H9 (cell line): ENCODE results near the gene MYH11. TPM values are rescaled to one million over a fixed set of nuclear protein-coding genes. Genes with fewer than 3 reads are reported as not detected.
A peak's percentile ranks its signal among the peaks of the same experiment; 100 is the strongest.

ENCODE experiments used
- DNase-seq: peaks from one replicate; pipeline ENCODE4 v3.0.0-alpha.2; 2017
- H2AFZ ChIP-seq: one replicate; pipeline ENCODE4 v1.6.1; 2013; ENCODE audit warnings: mild to moderate bottlenecking, low read length, control low read depth, moderate library complexity
- H2AK5ac ChIP-seq: 2 replicates; pipeline ENCODE4 v1.6.1; 2013; ENCODE audit warnings: low read length, control low read depth, mixed read lengths; ENCODE audit not compliant: insufficient read length
- H2BK120ac ChIP-seq: one replicate; pipeline ENCODE4 v1.6.1; 2013; ENCODE audit warnings: low read depth, mild to moderate bottlenecking, low read length, control low read depth, inconsistent platforms; ENCODE audit not compliant: poor library complexity, severe bottlenecking
- H2BK12ac ChIP-seq: 2 replicates; pipeline ENCODE4 v1.6.1; 2013; ENCODE audit warnings: low read length, control low read depth, mixed read lengths, low read depth; ENCODE audit not compliant: insufficient read length
- H2BK15ac ChIP-seq: 2 replicates; pipeline ENCODE4 v1.6.1; 2013; ENCODE audit warnings: low read depth, low read length, control low read depth
- H2BK20ac ChIP-seq: one replicate; pipeline ENCODE4 v1.6.1; 2013; ENCODE audit warnings: low read depth, mild to moderate bottlenecking, low read length, control low read depth, inconsistent platforms; ENCODE audit not compliant: poor library complexity, severe bottlenecking
- H2BK5ac ChIP-seq: 2 replicates; pipeline ENCODE4 v1.6.1; 2013; ENCODE audit warnings: low read length, control low read depth, mixed read lengths; ENCODE audit not compliant: insufficient read length
- H3K14ac ChIP-seq: 2 replicates; pipeline ENCODE4 v1.6.1; 2013; ENCODE audit warnings: low read length, control low read depth; ENCODE audit not compliant: insufficient read depth
- H3K18ac ChIP-seq: 2 replicates; pipeline ENCODE4 v1.6.1; 2013; ENCODE audit warnings: low read depth, mild to moderate bottlenecking, mixed read lengths, low read length, control low read depth; ENCODE audit not compliant: insufficient read length
- H3K23ac ChIP-seq: 2 replicates; pipeline ENCODE4 v1.6.1; 2013; ENCODE audit warnings: low read length, control low read depth, mixed read lengths, low read depth; ENCODE audit not compliant: insufficient read length
- H3K23me2 ChIP-seq: 2 replicates; pipeline ENCODE4 v1.6.1; 2013; ENCODE audit warnings: low read depth, mild to moderate bottlenecking, mixed read lengths, low read length, control low read depth; ENCODE audit not compliant: insufficient read length, poor library complexity, severe bottlenecking
- H3K27ac ChIP-seq: 2 replicates; pipeline ENCODE4 v1.5.1; 2013; ENCODE audit warnings: low read length, control low read depth, mixed read lengths, low read depth; ENCODE audit not compliant: insufficient read length
- H3K27me3 ChIP-seq: 2 replicates; pipeline ENCODE4 v1.6.1; 2013; ENCODE audit warnings: low read length, control low read depth, inconsistent platforms; ENCODE audit not compliant: insufficient read depth
- H3K4ac ChIP-seq: 2 replicates; pipeline ENCODE4 v1.6.1; 2013; ENCODE audit warnings: low read depth, mild to moderate bottlenecking, control low read depth, inconsistent platforms, low read length, moderate library complexity
- H3K4me1 ChIP-seq: 2 replicates; pipeline ENCODE4 v1.6.1; 2013; ENCODE audit warnings: low read length, control low read depth, inconsistent platforms; ENCODE audit not compliant: insufficient read depth
- H3K4me2 ChIP-seq: 2 replicates; pipeline ENCODE4 v1.6.1; 2013; ENCODE audit warnings: low read length, control low read depth, mixed read lengths; ENCODE audit not compliant: insufficient read length, insufficient read depth
- H3K56ac ChIP-seq: 2 replicates; pipeline ENCODE4 v1.6.1; 2013; ENCODE audit warnings: low read depth, mild to moderate bottlenecking, mixed read lengths, low read length, control low read depth; ENCODE audit not compliant: insufficient read length
- H3K79me1 ChIP-seq: 2 replicates; pipeline ENCODE4 v1.6.1; 2013; ENCODE audit warnings: low read depth, mild to moderate bottlenecking, moderate library complexity, low read length, control low read depth, inconsistent platforms; ENCODE audit not compliant: insufficient read depth, poor library complexity, severe bottlenecking
- H3K79me2 ChIP-seq: 2 replicates; pipeline ENCODE4 v1.6.1; 2013; ENCODE audit warnings: low read length, control low read depth, inconsistent platforms; ENCODE audit not compliant: insufficient read depth
- H3K9ac ChIP-seq: 2 replicates; pipeline ENCODE4 v1.6.1; 2013; ENCODE audit warnings: low read length, control low read depth, mixed read lengths; ENCODE audit not compliant: insufficient read length; ENCODE audit errors: extremely low read depth
- H3K9me3 ChIP-seq: one replicate; pipeline ENCODE4 v1.6.1; 2013; ENCODE audit warnings: low read depth, low read length, inconsistent platforms; ENCODE audit not compliant: control insufficient read depth
- H3T11ph ChIP-seq: one replicate; pipeline ENCODE4 v1.6.1; 2013; ENCODE audit warnings: mild to moderate bottlenecking, low read length, control low read depth, inconsistent platforms
- H4K20me1 ChIP-seq: one replicate; pipeline ENCODE4 v1.6.1; 2013; ENCODE audit not compliant: control insufficient read depth, insufficient read length, insufficient read depth
- H4K5ac ChIP-seq: 2 replicates; pipeline ENCODE4 v1.6.1; 2013; ENCODE audit warnings: low read depth, mild to moderate bottlenecking, mixed read lengths, low read length, control low read depth; ENCODE audit not compliant: insufficient read length
- H4K8ac ChIP-seq: replicated peaks from 2 replicates; pipeline ENCODE4 v1.6.1; 2013; ENCODE audit warnings: low read length, control low read depth, mixed read lengths, low read depth; ENCODE audit not compliant: insufficient read length
- H4K91ac ChIP-seq: 2 replicates; pipeline ENCODE4 v1.6.1; 2013; ENCODE audit warnings: low read depth, mild to moderate bottlenecking, moderate library complexity, mixed read lengths, low read length, control low read depth; ENCODE audit not compliant: insufficient read length
- H3K27ac Mint-ChIP-seq, 3 experiments: 2 replicates in 2 of 3; 3 replicates in 1 of 3; pipeline ENCODE4 v1.8.0; 2020 to 2021; ENCODE audit warnings: mixed read lengths in 3 of 3, mild to moderate bottlenecking in 1 of 3, moderate library complexity in 1 of 3
- H3K27me3 Mint-ChIP-seq: 2 replicates; pipeline ENCODE4 v1.8.0; 2021; ENCODE audit warnings: low read depth, mild to moderate bottlenecking, moderate library complexity, mixed read lengths
- H3K36me3 Mint-ChIP-seq, 3 experiments: 2 replicates in 2 of 3; 3 replicates in 1 of 3; pipeline ENCODE4 v1.8.0; 2020 to 2021; ENCODE audit warnings: low read depth in 3 of 3, mixed read lengths in 3 of 3; ENCODE audit not compliant: insufficient read depth in 1 of 3
- H3K4me1 Mint-ChIP-seq, 2 experiments: 2 replicates each; pipeline ENCODE4 v1.8.0; 2020; ENCODE audit warnings: mixed read lengths in 2 of 2
- H3K4me3 Mint-ChIP-seq, 2 experiments: 2 replicates in 1 of 2; 3 replicates in 1 of 2; pipeline ENCODE4 v1.8.0; 2020 to 2021; ENCODE audit warnings: mild to moderate bottlenecking in 2 of 2, mixed read lengths in 2 of 2, moderate library complexity in 1 of 2
- H3K9me3 Mint-ChIP-seq, 2 experiments: 2 replicates in 1 of 2; 3 replicates in 1 of 2; pipeline ENCODE4 v1.8.0; 2020; ENCODE audit warnings: mild to moderate bottlenecking in 2 of 2, mixed read lengths in 2 of 2, moderate library complexity in 1 of 2
- CTCF ChIP-seq: fragments of 200-600 bp; sonication (generic); conservative IDR thresholded peaks from 3 replicates; pipeline ENCODE4 v1.8.0; 2021; ENCODE audit warnings: antibody characterized with exemption, mild to moderate bottlenecking
- WGBS: extraction: QIAGEN DNeasy Blood & Tissue Kit; methylation state at CpG from one replicate; pipeline ENCODE4 v1.1.7; 2013; ENCODE audit warnings: missing lambda C conversion rate, low lambda C conversion rate, mixed read lengths; ENCODE audit not compliant: insufficient read length; ENCODE audit errors: extremely low coverage; 5-methylcytosine and 5-hydroxymethylcytosine counted together
- total RNA-seq: library from RNA; stranded (reverse); gene quantifications from 2 replicates; pipeline ENCODE4 v1.2.1, GENCODE V29; 2021

The MYH11 gene
- total RNA-seq, 1 experiment from 2014 or later, result 0.42 TPM

GRCh38 chr16:15864939-15865338 lies 8.1 kb upstream of the MYH11 start:
- Histone ChIP-seq H4K91ac (no peak overlapping the region), H3K4me1 (no peaks in the 10 kb centered on the region), H3K14ac (no peak overlapping the region), H3K79me2 (no peaks in the 10 kb centered on the region), H2BK15ac (no peak overlapping the region), H3K4me2 (no peak overlapping the region), H2AK5ac (no peak overlapping the region), H4K20me1 (no peaks in the 10 kb centered on the region), H2BK5ac (no peak overlapping the region), H3K56ac (no peak overlapping the region), H4K5ac (no peak overlapping the region), H2AFZ (no peak overlapping the region), H3K27me3 (no peaks in the 10 kb centered on the region), H3K79me1 (no peaks in the 10 kb centered on the region), H3K23ac (no peak overlapping the region), H3K9me3 (no peaks in the 10 kb centered on the region), H2BK20ac (no peak overlapping the region), H4K8ac (no peak overlapping the region), H2BK12ac (no peak overlapping the region), H3T11ph (no peak overlapping the region), H2BK120ac (no peak overlapping the region), H3K4ac (no peak overlapping the region), H3K18ac (no peak overlapping the region), H3K9ac (no peak overlapping the region), H3K27ac (no peak overlapping the region), H3K23me2 (no peaks in the 10 kb centered on the region)
- DNase-seq, result no peak
- H3K9me3 Mint-ChIP-seq, result no peaks in the 10 kb centered on the region
- no peak overlapping the region for H3K4me3 Mint-ChIP-seq
- H3K4me1 Mint-ChIP-seq, result no peaks in the 10 kb centered on the region
- H3K27ac Mint-ChIP-seq, result peak overlapping the region in 1 of 3 experiments; percentile 37; a peak in 1 of 7 replicates
- TF ChIP-seq CTCF, result no peak
- H3K27me3 Mint-ChIP-seq, result peaks cover 5% of the 10 kb centered on the region; the same call in 1 of the 2 replicates
- H3K36me3 Mint-ChIP-seq, result peaks cover 9 to 29% (median 27%) of the 10 kb centered on the region in 3 experiments; a peak in 6 of 7 replicates
- WGBS, result no CpG with 5 or more reads among the region's 5 CpGs
